KMS-11 (cell line): Measurements from ENCODE around the gene WDR4.

ENCODE experiments used
- H2AFZ ChIP-seq: fragments of 200-600 bp; sonication (generic); 2 replicates; pipeline ENCODE4 v1.6.1; 2016; ENCODE audit warnings: antibody characterized with exemption, mixed run types, low read depth
- H3K27ac ChIP-seq: fragments of 200-600 bp; sonication (generic); 2 replicates; pipeline ENCODE4 v1.6.1; 2016; ENCODE audit warnings: mild to moderate bottlenecking, mixed run types
- H3K27me3 ChIP-seq: fragments of 200-600 bp; sonication (generic); 2 replicates; pipeline ENCODE4 v1.6.1; 2017; ENCODE audit warnings: mild to moderate bottlenecking, low read depth, mixed run types, moderate library complexity; ENCODE audit not compliant: insufficient read depth
- H3K36me3 ChIP-seq: fragments of 200-600 bp; sonication (generic); 2 replicates; pipeline ENCODE4 v1.6.1; 2017; ENCODE audit warnings: mild to moderate bottlenecking, mixed run types; ENCODE audit not compliant: insufficient read depth
- H3K4me1 ChIP-seq: fragments of 200-600 bp; sonication (generic); 2 replicates; pipeline ENCODE4 v1.6.1; 2016; ENCODE audit warnings: mild to moderate bottlenecking, low read depth, mixed run types; ENCODE audit not compliant: poor library complexity, severe bottlenecking
- H3K4me2 ChIP-seq: fragments of 200-600 bp; sonication (generic); 2 replicates; pipeline ENCODE4 v1.7.0; 2016; ENCODE audit warnings: mild to moderate bottlenecking, mixed run types
- H3K4me3 ChIP-seq: fragments of 200-600 bp; sonication (generic); IDR thresholded peaks from 2 replicates; pipeline ENCODE4 v1.6.1; 2017; ENCODE audit warnings: low read depth, low read length, mixed read lengths; ENCODE audit not compliant: insufficient read depth
- H3K79me2 ChIP-seq: fragments of 200-600 bp; sonication (generic); 2 replicates; pipeline ENCODE4 v1.6.1; 2016; ENCODE audit warnings: low read depth, mixed run types; ENCODE audit not compliant: insufficient read depth
- H3K9ac ChIP-seq: fragments of 200-600 bp; sonication (generic); 2 replicates; pipeline ENCODE4 v1.6.1; 2016; ENCODE audit warnings: mild to moderate bottlenecking, mixed run types
- H4K20me1 ChIP-seq: fragments of 200-600 bp; sonication (generic); 2 replicates; pipeline ENCODE4 v1.6.1; 2016; ENCODE audit warnings: mild to moderate bottlenecking, mixed run types; ENCODE audit not compliant: insufficient read depth
- TF ChIP-seq, protein P1 (sequence below): fragments of 200-600 bp; sonication (generic); conservative IDR thresholded peaks from 2 replicates; pipeline ENCODE4 v1.6.1; 2017; ENCODE audit warnings: low read depth, mild to moderate bottlenecking, antibody characterized with exemption, low read length, moderate library complexity, mixed read lengths

Gene WDR4

DNA sequence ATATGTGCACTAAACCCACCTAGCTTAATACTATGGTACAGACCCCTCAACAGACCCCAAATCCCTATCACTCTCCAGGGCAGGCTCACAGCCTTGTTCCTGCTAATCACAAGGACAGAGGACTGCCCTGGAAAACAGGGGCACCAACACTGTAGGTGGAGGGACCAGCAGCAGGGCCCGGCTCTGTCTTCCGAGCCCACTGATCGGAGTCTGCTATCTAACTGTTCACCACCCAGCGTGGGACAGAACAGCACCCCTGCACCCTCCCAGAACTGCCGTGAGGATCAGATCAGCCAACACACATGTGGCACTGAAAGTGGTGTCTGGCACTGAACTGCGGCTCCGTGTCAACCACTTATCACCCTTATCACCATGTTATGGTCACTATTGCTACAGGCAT is 6.2 kb downstream of the WDR4 start:
- no peak overlapping the region for H3K4me2 ChIP-seq
- H3K27ac ChIP-seq: no peak overlapping the region
- H2AFZ ChIP-seq: no peak overlapping the region
- H3K36me3 ChIP-seq: peaks cover 37% of the 10 kb centered on the region
- H3K4me3 ChIP-seq: no peak overlapping the region
- no peak overlapping the region for H3K9ac ChIP-seq
- H4K20me1 ChIP-seq: no peaks in the 10 kb centered on the region; the same call in 1 of the 2 replicates
- peaks cover 7% of the 10 kb centered on the region for H3K4me1 ChIP-seq
- TF ChIP-seq, protein P1, sequence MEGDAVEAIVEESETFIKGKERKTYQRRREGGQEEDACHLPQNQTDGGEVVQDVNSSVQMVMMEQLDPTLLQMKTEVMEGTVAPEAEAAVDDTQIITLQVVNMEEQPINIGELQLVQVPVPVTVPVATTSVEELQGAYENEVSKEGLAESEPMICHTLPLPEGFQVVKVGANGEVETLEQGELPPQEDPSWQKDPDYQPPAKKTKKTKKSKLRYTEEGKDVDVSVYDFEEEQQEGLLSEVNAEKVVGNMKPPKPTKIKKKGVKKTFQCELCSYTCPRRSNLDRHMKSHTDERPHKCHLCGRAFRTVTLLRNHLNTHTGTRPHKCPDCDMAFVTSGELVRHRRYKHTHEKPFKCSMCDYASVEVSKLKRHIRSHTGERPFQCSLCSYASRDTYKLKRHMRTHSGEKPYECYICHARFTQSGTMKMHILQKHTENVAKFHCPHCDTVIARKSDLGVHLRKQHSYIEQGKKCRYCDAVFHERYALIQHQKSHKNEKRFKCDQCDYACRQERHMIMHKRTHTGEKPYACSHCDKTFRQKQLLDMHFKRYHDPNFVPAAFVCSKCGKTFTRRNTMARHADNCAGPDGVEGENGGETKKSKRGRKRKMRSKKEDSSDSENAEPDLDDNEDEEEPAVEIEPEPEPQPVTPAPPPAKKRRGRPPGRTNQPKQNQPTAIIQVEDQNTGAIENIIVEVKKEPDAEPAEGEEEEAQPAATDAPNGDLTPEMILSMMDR: no peak
- peaks cover 98% of the 10 kb centered on the region for H3K79me2 ChIP-seq
- no peaks in the 10 kb centered on the region for H3K27me3 ChIP-seq

DNA sequence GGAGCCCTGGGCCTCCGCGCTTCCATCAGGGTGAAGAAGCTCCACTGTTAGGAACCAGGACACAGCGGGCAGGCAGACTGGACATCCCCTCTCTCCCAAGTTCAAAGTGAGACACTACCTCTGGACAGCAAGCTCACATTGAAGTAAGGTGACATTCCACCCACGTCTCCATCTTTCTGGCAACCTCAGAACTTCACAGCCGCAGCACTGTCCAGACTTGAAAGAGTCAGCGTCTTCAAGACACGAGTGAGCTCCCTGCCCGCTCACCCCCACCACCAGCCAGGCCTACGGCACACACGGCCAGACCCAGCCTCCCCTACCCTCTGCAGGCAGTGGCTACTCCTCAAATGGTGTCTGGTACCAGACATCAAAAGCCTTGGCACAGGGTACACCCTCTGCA is 11.1 kb downstream of the WDR4 start:
- Histone ChIP-seq H3K4me1 (no peaks in the 10 kb centered on the region), H3K4me3 (no peak overlapping the region), H3K79me2 (peaks cover 100% of the 10 kb centered on the region), H3K27me3 (no peaks in the 10 kb centered on the region), H3K9ac (no peak overlapping the region), H4K20me1 (peaks cover 36% of the 10 kb centered on the region; the same call in 1 of the 2 replicates), H3K4me2 (no peak overlapping the region), H3K27ac (no peak overlapping the region), H2AFZ (no peak overlapping the region), H3K36me3 (peaks cover 20% of the 10 kb centered on the region)
- TF ChIP-seq, protein P1: no peak

DNA sequence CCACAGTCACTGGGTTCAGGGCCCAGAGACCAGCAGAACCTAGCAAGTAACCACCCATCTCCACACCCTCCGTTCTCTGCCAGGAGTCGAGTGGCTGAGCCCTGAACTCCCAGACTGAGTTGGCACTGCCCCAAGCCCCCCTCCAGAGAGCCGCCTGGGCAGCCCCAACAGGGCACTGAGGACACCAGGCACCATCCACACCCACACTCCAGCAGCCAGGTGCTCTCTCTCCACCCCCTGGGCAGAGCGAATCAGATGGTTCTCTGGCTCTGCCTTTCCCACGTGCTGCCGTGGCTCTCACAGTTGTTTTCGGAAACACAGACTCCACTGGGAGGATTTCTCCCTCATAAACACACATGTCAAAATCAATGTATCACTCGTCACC is 13.6 kb downstream of the WDR4 start:
- TF ChIP-seq, protein P1: no peak
- H3K27ac ChIP-seq: no peak overlapping the region
- H3K4me3 ChIP-seq: no peak overlapping the region
- H3K4me2 ChIP-seq: no peak overlapping the region
- H3K79me2 ChIP-seq: peaks cover 84% of the 10 kb centered on the region
- no peak overlapping the region for H3K9ac ChIP-seq
- no peak overlapping the region for H2AFZ ChIP-seq
- no peaks in the 10 kb centered on the region for H3K4me1 ChIP-seq
- H3K27me3 ChIP-seq: no peaks in the 10 kb centered on the region
- peaks cover 12% of the 10 kb centered on the region for H3K36me3 ChIP-seq
- H4K20me1 ChIP-seq: peaks cover 38% of the 10 kb centered on the region; the same call in 1 of the 2 replicates

DNA sequence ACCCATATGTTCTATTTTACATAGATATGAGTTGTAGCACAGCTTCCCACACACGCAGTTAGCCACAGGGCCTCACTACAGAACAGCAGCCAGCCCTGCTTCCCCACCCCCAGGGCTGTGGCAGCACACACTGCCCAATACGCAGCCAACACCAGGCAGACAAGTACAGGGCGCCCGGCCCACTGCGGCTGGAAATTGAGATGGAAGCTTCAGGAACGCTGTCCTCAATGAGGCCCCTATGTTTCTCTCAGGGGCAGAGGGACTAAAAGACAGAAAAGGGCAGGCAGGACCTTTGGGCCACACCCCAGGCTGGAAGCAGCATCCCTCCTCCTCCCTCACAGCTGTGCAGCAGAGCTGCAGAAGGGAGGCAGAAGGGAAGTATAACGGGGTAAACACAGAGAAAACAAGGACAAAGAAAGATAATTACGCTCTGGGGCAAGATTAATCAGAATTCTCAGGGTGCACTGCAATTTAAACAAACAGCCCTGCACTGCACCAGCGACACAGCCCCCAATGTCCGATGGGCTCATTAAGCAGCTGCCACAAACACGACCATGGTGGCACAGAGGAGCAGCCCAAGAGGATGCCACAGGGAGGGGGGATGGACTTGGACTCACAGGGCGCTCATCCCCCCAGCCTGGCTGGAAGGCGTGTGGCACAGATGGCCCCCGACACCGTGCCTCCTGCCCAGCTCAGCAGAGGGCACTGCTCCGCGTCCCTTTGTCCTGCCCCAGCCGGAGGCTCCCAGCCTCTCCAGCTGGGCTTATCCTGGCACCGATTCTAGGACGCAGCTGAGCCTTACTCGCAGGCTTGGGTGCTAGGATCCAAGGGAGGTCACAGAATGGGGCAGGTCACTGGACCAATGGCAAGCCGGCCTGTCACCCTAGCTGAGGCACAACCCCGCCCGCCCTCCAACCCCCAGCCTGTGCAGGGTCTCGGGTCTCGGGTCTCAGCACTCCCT is 14.2 kb downstream of the WDR4 start:
- TF ChIP-seq, protein P1: no peak
- peaks cover 84% of the 10 kb centered on the region for H3K79me2 ChIP-seq
- H4K20me1 ChIP-seq: peaks cover 38% of the 10 kb centered on the region; the same call in 1 of the 2 replicates
- no peaks in the 10 kb centered on the region for H3K4me1 ChIP-seq
- H3K36me3 ChIP-seq: peaks cover 9% of the 10 kb centered on the region; the same call in 1 of the 2 replicates
- no peak overlapping the region for H3K27ac ChIP-seq
- no peaks in the 10 kb centered on the region for H3K27me3 ChIP-seq
- H3K4me2 ChIP-seq: no peak overlapping the region
- H3K4me3 ChIP-seq: no peak overlapping the region
- H2AFZ ChIP-seq: no peak overlapping the region
- no peak overlapping the region for H3K9ac ChIP-seq
